Central memory CD8-positive, alpha-beta T cell (primary cell): ENCODE results near the gene EXOC3L4.

Experiments
- ATAC-seq: fragments of 150-1000 bp; cut with Tn5 transposase; replicated peaks from 2 replicates; pipeline ENCODE4 v1.10.0; 2022; ENCODE audit warnings: mild to moderate bottlenecking, moderate FRiP score, moderate number of reproducible peaks; ENCODE audit not compliant: poor library complexity, severe bottlenecking; ENCODE audit errors: extremely low read depth
- DNase-seq, 2 donors: peaks; one replicate each; pipeline ENCODE4 v3.0.0; 2021; ENCODE audit warnings: low spot score in 2 of 2
- H3K27ac Mint-ChIP-seq: one replicate; pipeline ENCODE4 v1.8.0; 2022; ENCODE audit warnings: low read depth, mild to moderate bottlenecking, moderate library complexity, mixed read lengths
- H3K27me3 Mint-ChIP-seq: one replicate; pipeline ENCODE4 v1.8.0; 2022; ENCODE audit warnings: mixed read lengths
- H3K36me3 Mint-ChIP-seq: one replicate; pipeline ENCODE4 v1.8.0; 2022; ENCODE audit warnings: mild to moderate bottlenecking, moderate library complexity, mixed read lengths; ENCODE audit not compliant: insufficient read depth
- H3K4me1 Mint-ChIP-seq: one replicate; pipeline ENCODE4 v1.8.0; 2022; ENCODE audit warnings: mixed read lengths
- H3K4me3 Mint-ChIP-seq: one replicate; pipeline ENCODE4 v1.8.0; 2022; ENCODE audit warnings: mild to moderate bottlenecking, moderate library complexity, mixed read lengths
- H3K9me3 Mint-ChIP-seq: one replicate; pipeline ENCODE4 v1.8.0; 2022; ENCODE audit warnings: mixed read lengths

EXOC3L4 gene

GRCh38 chr14:103125098-103126070, 30.9 kb downstream of the EXOC3L4 start:
- Mint-ChIP-seq H3K27ac (no peak overlapping the region), H3K9me3 (no peaks in the 10 kb centered on the region), H3K36me3 (peaks cover 2% of the 10 kb centered on the region), H3K4me3 (no peak overlapping the region), H3K4me1 (peaks cover 10% of the 10 kb centered on the region), H3K27me3 (peaks cover 55% of the 10 kb centered on the region)
- ATAC-seq (no peak), DNase-seq (no peak)

- no peak for ATAC-seq
- no peak overlapping the region for H3K27ac Mint-ChIP-seq
- no peaks in the 10 kb centered on the region for H3K9me3 Mint-ChIP-seq
- peaks cover 10% of the 10 kb centered on the region for H3K4me1 Mint-ChIP-seq
- peaks cover 55% of the 10 kb centered on the region for H3K27me3 Mint-ChIP-seq
- peaks cover 2% of the 10 kb centered on the region for H3K36me3 Mint-ChIP-seq
- no peak for DNase-seq
- H3K4me3 Mint-ChIP-seq: no peak overlapping the region
These were observed 31.8 kb downstream of the EXOC3L4 start for GRCh38 chr14:103126088-103126872.

GRCh38 chr14:103126873-103127304, 32.4 kb downstream of the EXOC3L4 start:
- Mint-ChIP-seq H3K36me3 (peaks cover 2% of the 10 kb centered on the region), H3K9me3 (no peaks in the 10 kb centered on the region), H3K27ac (no peak overlapping the region), H3K27me3 (peaks cover 53% of the 10 kb centered on the region), H3K4me3 (no peak overlapping the region), H3K4me1 (peaks cover 10% of the 10 kb centered on the region)
- ATAC-seq (no peak), DNase-seq (no peak)

DNA sequence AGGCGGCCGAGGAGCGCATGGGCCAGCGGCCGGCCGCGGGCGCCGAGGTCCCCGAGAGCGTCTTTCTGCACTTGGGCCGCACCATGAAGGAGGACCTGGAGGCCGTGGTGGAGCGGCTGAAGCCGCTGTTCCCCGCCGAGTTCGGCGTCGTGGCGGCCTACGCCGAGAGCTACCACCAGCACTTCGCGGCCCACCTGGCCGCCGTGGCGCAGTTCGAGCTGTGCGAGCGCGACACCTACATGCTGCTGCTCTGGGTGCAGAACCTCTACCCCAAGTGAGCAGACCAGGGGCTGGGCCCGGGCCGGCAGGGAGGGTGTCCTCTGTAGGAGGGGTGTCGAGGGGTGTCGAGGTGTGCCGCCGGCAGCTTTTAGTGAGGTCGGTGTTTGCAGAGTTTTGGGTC, 32.8 kb downstream of the EXOC3L4 start:
- no peak overlapping the region for H3K27ac Mint-ChIP-seq
- H3K27me3 Mint-ChIP-seq: peaks cover 48% of the 10 kb centered on the region
- H3K4me3 Mint-ChIP-seq: no peak overlapping the region

DNA sequence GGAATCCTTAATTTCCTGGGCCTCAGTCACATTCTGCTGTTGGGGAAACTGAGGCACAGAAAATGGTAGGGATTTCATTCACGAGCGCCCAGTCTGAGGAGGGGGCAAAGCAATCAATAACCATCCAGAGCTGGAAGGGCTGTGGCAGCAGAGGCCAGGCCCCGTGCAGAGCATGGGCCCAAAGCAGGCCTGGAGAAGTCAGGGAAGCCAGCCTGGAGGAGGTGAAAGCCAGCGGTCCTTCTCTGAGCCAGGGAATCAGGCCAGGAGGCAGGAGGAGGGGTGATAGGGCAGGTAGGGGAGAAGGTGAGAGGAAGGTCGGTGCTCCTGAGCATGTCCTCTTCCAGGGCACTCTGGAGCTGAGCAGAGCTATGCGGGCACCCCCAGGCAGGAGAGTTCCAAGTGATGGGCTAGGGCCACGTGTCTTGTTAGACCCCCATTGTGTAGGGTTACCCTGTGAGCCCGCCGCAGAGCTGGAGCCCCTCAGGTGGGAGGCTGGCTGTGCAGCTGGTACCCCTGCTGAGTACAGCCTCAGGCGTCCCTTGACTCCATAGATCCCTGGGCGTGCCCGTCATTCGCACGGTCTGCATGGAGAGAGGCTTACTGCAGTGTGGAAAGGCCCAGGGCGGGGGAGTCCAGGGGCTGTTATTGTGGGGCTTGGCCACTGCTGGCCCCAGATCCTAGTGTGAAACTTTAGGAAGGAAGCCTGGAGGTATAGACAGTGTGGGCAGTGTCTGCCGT, 33.5 kb downstream of the EXOC3L4 start:
- Mint-ChIP-seq H3K9me3 (no peaks in the 10 kb centered on the region), H3K36me3 (peaks cover 4% of the 10 kb centered on the region), H3K4me1 (peaks cover 5% of the 10 kb centered on the region), H3K27me3 (peaks cover 47% of the 10 kb centered on the region), H3K27ac (no peak overlapping the region), H3K4me3 (no peak overlapping the region)
- DNase-seq: no peak
- no peak for ATAC-seq

More for the DNA sequence above, 32.8 kb downstream of the EXOC3L4 start:
- Mint-ChIP-seq H3K9me3 (no peaks in the 10 kb centered on the region), H3K36me3 (peaks cover 2% of the 10 kb centered on the region), H3K4me1 (peaks cover 6% of the 10 kb centered on the region)
- ATAC-seq (no peak), DNase-seq (no peak)

- Mint-ChIP-seq H3K9me3 (no peaks in the 10 kb centered on the region), H3K36me3 (peaks cover 4% of the 10 kb centered on the region), H3K27ac (no peak overlapping the region), H3K4me3 (no peak overlapping the region), H3K27me3 (peaks cover 46% of the 10 kb centered on the region), H3K4me1 (peaks cover 5% of the 10 kb centered on the region)
- ATAC-seq: no peak
- no peak for DNase-seq
These were observed 34.2 kb downstream of the EXOC3L4 start for GRCh38 chr14:103128631-103129300.

DNA sequence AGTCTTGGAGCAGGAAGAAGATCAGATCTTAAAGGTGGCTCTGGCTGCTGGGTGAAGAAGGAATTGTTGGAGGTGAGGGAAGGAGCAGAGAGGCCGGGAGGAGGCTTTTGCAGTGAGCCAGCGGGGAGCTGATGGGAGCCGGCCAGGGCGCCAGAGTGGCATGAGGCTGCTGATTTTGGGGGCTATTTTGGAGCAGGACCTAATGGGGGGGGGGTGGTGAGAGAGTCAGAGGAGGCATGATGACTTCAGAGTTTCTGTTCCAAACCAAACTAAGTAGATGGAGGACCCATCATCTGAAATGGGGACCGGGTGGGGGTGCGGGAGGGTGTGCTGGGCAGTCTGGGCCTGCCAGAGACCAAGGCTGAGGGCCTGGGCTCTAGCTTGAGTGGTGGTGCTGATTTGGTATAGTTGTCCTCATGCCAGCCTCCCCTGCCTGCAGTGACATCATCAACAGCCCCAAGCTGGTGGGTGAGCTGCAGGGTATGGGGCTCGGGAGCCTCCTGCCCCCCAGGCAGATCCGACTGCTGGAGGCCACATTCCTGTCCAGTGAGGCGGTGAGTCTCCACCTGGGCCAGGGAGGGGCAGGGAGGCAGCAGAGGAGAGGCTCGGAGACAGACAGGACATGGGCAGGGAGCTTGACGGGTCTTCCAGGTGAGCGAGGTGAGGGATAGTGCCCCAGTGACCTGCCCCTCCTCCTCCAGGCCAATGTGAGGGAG, 34.9 kb downstream of the EXOC3L4 start:
- H3K9me3 Mint-ChIP-seq: no peaks in the 10 kb centered on the region

DNA sequence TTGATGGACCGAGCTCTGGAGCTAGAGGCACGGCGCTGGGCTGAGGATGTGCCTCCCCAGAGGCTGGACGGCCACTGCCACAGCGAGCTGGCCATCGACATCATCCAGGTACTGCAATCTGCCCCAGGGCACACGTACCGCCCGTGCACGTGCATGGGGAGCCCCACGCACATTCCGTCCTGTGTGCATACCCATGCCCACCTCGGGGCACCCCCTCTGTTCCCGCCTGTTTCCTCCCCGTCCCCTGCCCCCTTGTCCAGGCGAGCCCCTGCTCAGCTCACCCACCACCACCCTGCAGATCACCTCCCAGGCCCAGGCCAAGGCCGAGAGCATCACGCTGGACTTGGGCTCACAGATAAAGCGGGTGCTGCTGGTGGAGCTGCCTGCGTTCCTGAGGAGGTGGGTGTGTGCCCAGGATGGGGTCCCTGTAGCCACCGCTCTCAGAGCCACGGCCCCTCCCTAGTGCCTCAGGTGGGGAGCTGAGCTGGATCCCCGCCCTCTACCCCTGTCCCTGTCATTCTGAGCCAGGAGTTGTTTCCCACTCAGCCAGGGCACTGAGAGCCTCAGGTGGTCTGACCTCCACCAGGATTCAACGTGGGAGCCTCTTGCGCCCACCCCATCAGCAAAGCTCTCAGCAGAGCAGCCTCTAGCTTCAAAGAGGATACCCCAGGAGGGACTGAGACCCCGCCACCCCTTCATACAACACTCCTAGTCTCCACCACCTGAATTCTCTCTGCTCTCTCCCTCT, 35.7 kb downstream of the EXOC3L4 start:
- DNase-seq (no peak), ATAC-seq (no peak)
- Mint-ChIP-seq H3K27me3 (peaks cover 38% of the 10 kb centered on the region), H3K4me3 (no peak overlapping the region), H3K27ac (no peak overlapping the region), H3K4me1 (no peaks in the 10 kb centered on the region), H3K36me3 (peaks cover 4% of the 10 kb centered on the region), H3K9me3 (no peaks in the 10 kb centered on the region)

More for the DNA sequence above, 34.9 kb downstream of the EXOC3L4 start:
- no peak for DNase-seq
- peaks cover 40% of the 10 kb centered on the region for H3K27me3 Mint-ChIP-seq
- no peak overlapping the region for H3K4me3 Mint-ChIP-seq
- H3K27ac Mint-ChIP-seq: no peak overlapping the region
- no peak for ATAC-seq
- H3K4me1 Mint-ChIP-seq: no peaks in the 10 kb centered on the region
- peaks cover 4% of the 10 kb centered on the region for H3K36me3 Mint-ChIP-seq

DNA sequence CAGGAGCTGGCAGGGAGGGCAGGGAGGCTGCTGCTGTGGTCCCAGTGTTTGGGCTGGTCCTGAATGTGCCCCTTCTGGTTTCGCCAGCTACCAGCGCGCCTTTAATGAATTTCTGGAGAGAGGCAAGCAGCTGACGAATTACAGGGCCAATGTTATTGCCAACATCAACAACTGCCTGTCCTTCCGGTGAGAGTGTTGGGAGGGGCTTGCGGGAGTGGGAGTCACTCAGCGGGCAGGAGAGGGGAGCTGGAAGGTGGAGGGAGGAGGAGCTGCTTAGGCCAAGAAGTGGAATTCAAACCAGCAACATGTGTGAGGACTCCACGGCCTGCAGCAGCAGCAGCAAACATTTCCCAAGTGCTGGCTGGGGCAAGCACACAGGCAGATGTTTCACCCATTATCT, 36.4 kb downstream of the EXOC3L4 start:
- ATAC-seq (no peak), DNase-seq (no peak)
- Mint-ChIP-seq H3K27ac (no peak overlapping the region), H3K36me3 (peaks cover 4% of the 10 kb centered on the region), H3K4me3 (no peak overlapping the region), H3K27me3 (peaks cover 38% of the 10 kb centered on the region), H3K9me3 (no peaks in the 10 kb centered on the region), H3K4me1 (no peaks in the 10 kb centered on the region)

DNA sequence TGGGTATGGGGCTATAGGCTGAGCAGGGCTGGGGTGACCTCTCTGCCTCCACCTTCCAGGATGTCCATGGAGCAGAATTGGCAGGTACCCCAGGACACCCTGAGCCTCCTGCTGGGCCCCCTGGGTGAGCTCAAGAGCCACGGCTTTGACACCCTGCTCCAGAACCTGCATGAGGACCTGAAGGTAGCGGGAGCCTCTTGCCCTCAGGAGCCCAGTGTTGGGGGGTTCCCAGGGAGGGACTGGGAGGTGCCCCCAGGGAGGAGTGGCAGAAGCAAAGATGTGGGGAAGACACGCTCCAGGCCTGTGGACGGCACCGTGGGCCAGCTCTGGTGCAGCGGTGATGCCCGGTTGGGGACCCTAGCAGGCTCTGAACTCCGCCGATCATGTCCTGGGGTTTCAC, 37.1 kb downstream of the EXOC3L4 start:
- DNase-seq (no peak), ATAC-seq (no peak)
- Mint-ChIP-seq H3K4me1 (no peaks in the 10 kb centered on the region), H3K27me3 (peaks cover 38% of the 10 kb centered on the region), H3K27ac (no peak overlapping the region), H3K36me3 (peaks cover 4% of the 10 kb centered on the region), H3K4me3 (no peak overlapping the region), H3K9me3 (no peaks in the 10 kb centered on the region)
